ENCODE results near the gene CFTR.

The CFTR gene

GRCh38 chr7:117596134-117596533 lies 116.3 kb downstream of the CFTR start:
- Histone ChIP-seq H3K36me3 (replicated peaks; ENCODE audit: low read depth, low read length) (no peaks in the 10 kb centered on the region), H3K4me1 (ENCODE audit: low read length) (no peaks in the 10 kb centered on the region), H3K9me3 (ENCODE audit: insufficient read depth, low read length) (no peaks in the 10 kb centered on the region), H3K79me2 (ENCODE audit: low read length) (no peaks in the 10 kb centered on the region), H3K4me3 (ENCODE audit: low read length) (no peak overlapping the region), H3K27me3 (ENCODE audit: low read depth, low read length) (no peaks in the 10 kb centered on the region), H3K27ac (ENCODE audit: low read length) (no peak overlapping the region), H2AFZ (ENCODE audit: low read depth, low read length) (no peak overlapping the region), H4K20me1 (ENCODE audit: insufficient read depth, low read length) (no peaks in the 10 kb centered on the region), H3K9ac (ENCODE audit: low read length) (no peak overlapping the region), H3K4me2 (ENCODE audit: low read length) (no peak overlapping the region)
- no peak for TF ChIP-seq CTCF (IDR thresholded peaks at IDR 0.05; ENCODE audit: low read depth, low read length)
- TF ChIP-seq EZH2phosphoT487 (IDR thresholded peaks at IDR 0.05; ENCODE audit: low read depth), result no peak

- no peak overlapping the region for H3K27ac ChIP-seq (ENCODE audit: low read length)
- H3K9ac ChIP-seq (ENCODE audit: low read length), result no peak overlapping the region
- TF ChIP-seq CTCF (IDR thresholded peaks at IDR 0.05; ENCODE audit: low read depth, low read length), result no peak
- TF ChIP-seq EZH2phosphoT487 (IDR thresholded peaks at IDR 0.05; ENCODE audit: low read depth), result no peak
- H3K4me2 ChIP-seq (ENCODE audit: low read length), result no peak overlapping the region
- no peaks in the 10 kb centered on the region for H3K9me3 ChIP-seq (ENCODE audit: insufficient read depth, low read length)
- H2AFZ ChIP-seq (ENCODE audit: low read depth, low read length), result no peak overlapping the region
- no peaks in the 10 kb centered on the region for H3K27me3 ChIP-seq (ENCODE audit: low read depth, low read length)
- no peaks in the 10 kb centered on the region for H3K4me1 ChIP-seq (ENCODE audit: low read length)
- no peaks in the 10 kb centered on the region for H3K79me2 ChIP-seq (ENCODE audit: low read length)
- no peaks in the 10 kb centered on the region for H3K36me3 ChIP-seq (replicated peaks; ENCODE audit: low read depth, low read length)
- no peak overlapping the region for H3K4me3 ChIP-seq (ENCODE audit: low read length)
- no peaks in the 10 kb centered on the region for H4K20me1 ChIP-seq (ENCODE audit: insufficient read depth, low read length)
These were observed 117.9 kb downstream of the CFTR start for GRCh38 chr7:117597755-117598154.

- Histone ChIP-seq H2AFZ (ENCODE audit: low read depth, low read length) (no peak overlapping the region), H3K9ac (ENCODE audit: low read length) (no peak overlapping the region), H3K79me2 (ENCODE audit: low read length) (no peaks in the 10 kb centered on the region), H3K4me1 (ENCODE audit: low read length) (no peaks in the 10 kb centered on the region), H3K9me3 (ENCODE audit: insufficient read depth, low read length) (no peaks in the 10 kb centered on the region), H4K20me1 (ENCODE audit: insufficient read depth, low read length) (no peaks in the 10 kb centered on the region), H3K4me3 (ENCODE audit: low read length) (no peak overlapping the region), H3K4me2 (ENCODE audit: low read length) (no peak overlapping the region), H3K27ac (ENCODE audit: low read length) (no peak overlapping the region), H3K36me3 (replicated peaks; ENCODE audit: low read depth, low read length) (no peaks in the 10 kb centered on the region), H3K27me3 (ENCODE audit: low read depth, low read length) (no peaks in the 10 kb centered on the region)
- TF ChIP-seq EZH2phosphoT487 (IDR thresholded peaks at IDR 0.05; ENCODE audit: low read depth) (no peak), CTCF (IDR thresholded peaks at IDR 0.05; ENCODE audit: low read depth, low read length) (no peak)
These were observed 121.1 kb downstream of the CFTR start for GRCh38 chr7:117600911-117601310.

- H3K79me2 ChIP-seq (ENCODE audit: low read length), result no peaks in the 10 kb centered on the region
- no peaks in the 10 kb centered on the region for H3K27me3 ChIP-seq (ENCODE audit: low read depth, low read length)
- H3K4me2 ChIP-seq (ENCODE audit: low read length), result no peak overlapping the region
- TF ChIP-seq EZH2phosphoT487 (IDR thresholded peaks at IDR 0.05; ENCODE audit: low read depth) (no peak), CTCF (IDR thresholded peaks at IDR 0.05; ENCODE audit: low read depth, low read length) (no peak)
- H3K4me1 ChIP-seq (ENCODE audit: low read length), result no peaks in the 10 kb centered on the region
- H3K9me3 ChIP-seq (ENCODE audit: insufficient read depth, low read length), result no peaks in the 10 kb centered on the region
- H3K4me3 ChIP-seq (ENCODE audit: low read length), result no peak overlapping the region
- no peaks in the 10 kb centered on the region for H4K20me1 ChIP-seq (ENCODE audit: insufficient read depth, low read length)
- no peak overlapping the region for H3K9ac ChIP-seq (ENCODE audit: low read length)
- no peaks in the 10 kb centered on the region for H3K36me3 ChIP-seq (replicated peaks; ENCODE audit: low read depth, low read length)
- no peak overlapping the region for H2AFZ ChIP-seq (ENCODE audit: low read depth, low read length)
- H3K27ac ChIP-seq (ENCODE audit: low read length), result no peak overlapping the region
These were observed 123.8 kb downstream of the CFTR start for GRCh38 chr7:117603627-117604026.

All from OCI-LY3 (cell line).